Fibroblast of lung (primary cell): ENCODE results near the gene NEU2.

Experiments
- EZH2 ChIP-seq: IDR thresholded peaks from 2 replicates; pipeline ENCODE4 v1.5.1; 2012; ENCODE audit warnings: low read length, control low read depth, mild to moderate bottlenecking; ENCODE audit errors: missing control alignments
- TF ChIP-seq, protein P1 (sequence below), 2 donors: IDR thresholded peaks in 1 of 2; conservative IDR thresholded peaks in 1 of 2; 1 replicate in 1 of 2; 2 replicates in 1 of 2; pipeline ENCODE4 v1.5.1; 2011 to 2012; ENCODE audit warnings: low read length in 2 of 2, control low read depth in 1 of 2, inconsistent platforms in 1 of 2, low read depth in 1 of 2, mild to moderate bottlenecking in 1 of 2

GRCh38 chr2:233076749-233077148, 44.3 kb downstream of the NEU2 start:
- TF ChIP-seq, protein P1, sequence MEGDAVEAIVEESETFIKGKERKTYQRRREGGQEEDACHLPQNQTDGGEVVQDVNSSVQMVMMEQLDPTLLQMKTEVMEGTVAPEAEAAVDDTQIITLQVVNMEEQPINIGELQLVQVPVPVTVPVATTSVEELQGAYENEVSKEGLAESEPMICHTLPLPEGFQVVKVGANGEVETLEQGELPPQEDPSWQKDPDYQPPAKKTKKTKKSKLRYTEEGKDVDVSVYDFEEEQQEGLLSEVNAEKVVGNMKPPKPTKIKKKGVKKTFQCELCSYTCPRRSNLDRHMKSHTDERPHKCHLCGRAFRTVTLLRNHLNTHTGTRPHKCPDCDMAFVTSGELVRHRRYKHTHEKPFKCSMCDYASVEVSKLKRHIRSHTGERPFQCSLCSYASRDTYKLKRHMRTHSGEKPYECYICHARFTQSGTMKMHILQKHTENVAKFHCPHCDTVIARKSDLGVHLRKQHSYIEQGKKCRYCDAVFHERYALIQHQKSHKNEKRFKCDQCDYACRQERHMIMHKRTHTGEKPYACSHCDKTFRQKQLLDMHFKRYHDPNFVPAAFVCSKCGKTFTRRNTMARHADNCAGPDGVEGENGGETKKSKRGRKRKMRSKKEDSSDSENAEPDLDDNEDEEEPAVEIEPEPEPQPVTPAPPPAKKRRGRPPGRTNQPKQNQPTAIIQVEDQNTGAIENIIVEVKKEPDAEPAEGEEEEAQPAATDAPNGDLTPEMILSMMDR (conservative IDR thresholded peaks at IDR 0.05 in 1 of 2, IDR thresholded peaks at IDR 0.05 in 1 of 2; ENCODE audit: low read depth in 1 of 2, low read length in 2 of 2), result no peak
- TF ChIP-seq EZH2, result no peak
